HepG2 (cell line): ENCODE measurements around the gene SNU13. TPM values are rescaled to one million over a fixed set of nuclear protein-coding genes. Genes with fewer than 3 reads are reported as not detected.

Experiments used
- DMAP1 ChIP-seq: IDR thresholded peaks from 2 replicates; pipeline ENCODE4 v1.6.1; 2016
- IRF9 ChIP-seq: sonication (generic); formaldehyde crosslinking; IDR thresholded peaks from 2 replicates; pipeline ENCODE4 v1.8.0; 2022; ENCODE audit warnings: missing genetic modification reagents, mild to moderate bottlenecking, borderline replicate concordance
- RARG ChIP-seq: sonication (generic); formaldehyde crosslinking; IDR thresholded peaks from 2 replicates; pipeline ENCODE4 v1.4.0; 2020; ENCODE audit warnings: low read depth, mild to moderate bottlenecking, missing genetic modification reagents
- REXO4 ChIP-seq: sonication (generic); formaldehyde crosslinking; IDR thresholded peaks from 2 replicates; pipeline ENCODE4 v1.8.0; 2022; ENCODE audit warnings: missing genetic modification reagents, mild to moderate bottlenecking, borderline replicate concordance
- SCMH1 ChIP-seq: sonication (generic); formaldehyde crosslinking; IDR thresholded peaks from 2 replicates; pipeline ENCODE4 v1.9.0; 2021; ENCODE audit warnings: missing genetic modification reagents, mild to moderate bottlenecking, borderline replicate concordance
- SMARCE1 ChIP-seq: fragments of 450-650 bp; IDR thresholded peaks from 2 replicates; pipeline ENCODE4 v1.6.1; 2017; ENCODE audit warnings: borderline replicate concordance
- SNAPC5 ChIP-seq: sonication (generic); formaldehyde crosslinking; IDR thresholded peaks from 2 replicates; pipeline ENCODE4 v1.8.1; 2023; ENCODE audit warnings: mild to moderate bottlenecking, missing genetic modification reagents, borderline replicate concordance
- SRF ChIP-seq: IDR thresholded peaks from 2 replicates; pipeline ENCODE4 v1.6.1; 2011; ENCODE audit warnings: mild to moderate bottlenecking, low read depth, low read length, moderate library complexity
- STAT6 ChIP-seq: sonication (generic); formaldehyde crosslinking; IDR thresholded peaks from 2 replicates; pipeline ENCODE4 v1.4.0; 2020; ENCODE audit warnings: missing genetic modification reagents, mild to moderate bottlenecking, borderline replicate concordance
- ZBED4 ChIP-seq: sonication (generic); formaldehyde crosslinking; IDR thresholded peaks from 2 replicates; pipeline ENCODE4 v1.4.0; 2020; ENCODE audit warnings: missing genetic modification reagents, borderline replicate concordance
- ZBTB1 ChIP-seq: sonication (generic); formaldehyde crosslinking; IDR thresholded peaks from 2 replicates; pipeline ENCODE4 v1.4.0; 2020; ENCODE audit warnings: missing genetic modification reagents, borderline replicate concordance
- ZBTB33 ChIP-seq: sonication (generic); formaldehyde crosslinking; IDR thresholded peaks from 2 replicates; pipeline ENCODE4 v1.4.0; 2020; ENCODE audit warnings: missing genetic modification reagents
- ZEB1 ChIP-seq: IDR thresholded peaks from 2 replicates; pipeline ENCODE4 v1.6.1; 2012; ENCODE audit warnings: mild to moderate bottlenecking, low read depth, inconsistent platforms; ENCODE audit not compliant: insufficient replicate concordance
- ZNF101 ChIP-seq: sonication (generic); formaldehyde crosslinking; IDR thresholded peaks from 2 replicates; pipeline ENCODE4 v1.4.0; 2020; ENCODE audit warnings: mild to moderate bottlenecking, low read depth, missing genetic modification reagents, borderline replicate concordance
- ZNF205 ChIP-seq: IDR thresholded peaks from 2 replicates; pipeline ENCODE4 v1.6.1; 2018; ENCODE audit warnings: missing biosample characterization, missing genetic modification reagents
- ZNF598 ChIP-seq: sonication (generic); formaldehyde crosslinking; IDR thresholded peaks from 2 replicates; pipeline ENCODE4 v1.5.1; 2020; ENCODE audit warnings: mild to moderate bottlenecking, missing genetic modification reagents, borderline replicate concordance
- ZNF605 ChIP-seq: sonication (generic); formaldehyde crosslinking; IDR thresholded peaks from 2 replicates; pipeline ENCODE4 v1.8.0; 2022; ENCODE audit warnings: mild to moderate bottlenecking, missing genetic modification reagents
- polyA plus RNA-seq, 8 experiments: library from polyadenylated mRNA; depleted of rRNA in 3 of 8; stranded (reverse) in 7 of 8; unstranded in 1 of 8; fragments of >200 nt; fragmentation: Illumina TruSeq in 4 of 8; extraction: Trizol in 4 of 8; gene quantifications; 2 replicates each; pipeline versions ENCODE4 v1.2.1 to v1.2.3, GENCODE V29; 2011 to 2016; ENCODE audit warnings: low read depth in 4 of 8, missing spikeins in 1 of 8, mixed read lengths in 1 of 8; ENCODE audit not compliant: insufficient read depth in 1 of 8
- total RNA-seq, 5 experiments: library from RNA; depleted of rRNA; stranded (reverse); fragments of >200 nt; fragmentation: Illumina TruSeq; extraction: Trizol; gene quantifications; 2 replicates each; pipeline ENCODE4 v1.2.3, GENCODE V29; 2016; ENCODE audit warnings: low read depth in 1 of 5

Gene SNU13
- total and polyA plus RNA-seq, 2 of the 13 experiments (the other 11 are each of a cell fraction or from before 2014, with no cell fraction given): 203 to 287 TPM

- no peak for TF ChIP-seq ZBED4 (CRISPR knock-in tag)
- no peak for TF ChIP-seq RARG (CRISPR knock-in tag)
- TF ChIP-seq ZNF205 (CRISPR knock-in tag): no peak; the same call in 1 of the 2 replicates
- TF ChIP-seq SMARCE1: no peak
- no peak for TF ChIP-seq SNAPC5 (CRISPR knock-in tag)
- TF ChIP-seq SCMH1: no peak
- no peak for TF ChIP-seq ZBTB33 (CRISPR knock-in tag)
- TF ChIP-seq DMAP1 (CRISPR knock-in tag): peak; percentile 80
- no peak for TF ChIP-seq ZBTB1 (CRISPR knock-in tag)
- no peak for TF ChIP-seq STAT6
- TF ChIP-seq ZNF605: peak; percentile 48; the same call in 1 of the 2 replicates
- no peak for TF ChIP-seq REXO4 (CRISPR knock-in tag)
- TF ChIP-seq ZNF598 (CRISPR knock-in tag): no peak; the same call in 1 of the 2 replicates
- no peak for TF ChIP-seq ZNF101 (CRISPR knock-in tag)
- no peak for TF ChIP-seq IRF9 (CRISPR knock-in tag)
- no peak for TF ChIP-seq SRF
- TF ChIP-seq ZEB1: no peak
Observed at GRCh38 chr22:41688365-41689211, at the start of gene SNU13 (continued).
